A549 (cell line): ENCODE results near the gene GGPS1.
"Not testable (repeated sequence)": the region's sequence is repeated elsewhere in the genome, so short reads cannot be mapped to it uniquely, and the experiment has no call there.

Source experiments
- BHLHE40 ChIP-seq: IDR thresholded peaks from 2 replicates; pipeline ENCODE4 v1.6.1; 2012; ENCODE audit warnings: low read depth, low read length, inconsistent platforms
- CHD2 ChIP-seq: fragments of 150-350 bp; IDR thresholded peaks from 2 replicates; pipeline ENCODE4 v1.6.1; 2014; ENCODE audit warnings: low read length; ENCODE audit not compliant: partially characterized antibody
- CHD4 ChIP-seq: fragments of 200-600 bp; sonication (generic); IDR thresholded peaks from 2 replicates; pipeline ENCODE4 v1.6.1; 2016; ENCODE audit warnings: antibody characterized with exemption, mild to moderate bottlenecking, borderline replicate concordance
- JUNB ChIP-seq: fragments of >200 bp; sonication (Bioruptor Twin); formaldehyde crosslinking; IDR thresholded peaks from 2 replicates; pipeline ENCODE4 v1.6.1; 2016
- MAFK ChIP-seq: fragments of 450-650 bp; IDR thresholded peaks from 2 replicates; pipeline ENCODE4 v1.6.1; 2014; ENCODE audit not compliant: partially characterized antibody
- MAX ChIP-seq: IDR thresholded peaks from 2 replicates; pipeline ENCODE4 v1.6.1; 2012
- MAZ ChIP-seq: fragments of 150-350 bp; IDR thresholded peaks from 2 replicates; pipeline ENCODE4 v1.6.1; 2014; ENCODE audit warnings: antibody characterized with exemption, low read depth, low read length, borderline replicate concordance
- MYC ChIP-seq: IDR thresholded peaks from 2 replicates; pipeline ENCODE4 v1.6.1; 2012; ENCODE audit warnings: mild to moderate bottlenecking, inconsistent platforms, low read length, improper control_type of control experiment, borderline replicate concordance
- PBX3 ChIP-seq: IDR thresholded peaks from 2 replicates; pipeline ENCODE4 v1.6.1; 2012
- POLR2A ChIP-seq: IDR thresholded peaks from 2 replicates; pipeline ENCODE4 v1.6.1; 2012; ENCODE audit warnings: mild to moderate bottlenecking, low read length
- RCOR1 ChIP-seq: fragments of 150-350 bp; IDR thresholded peaks from 2 replicates; pipeline ENCODE4 v1.6.1; 2014; ENCODE audit warnings: antibody characterized with exemption, low read length, low read depth
- TP53 ChIP-seq: fragments of 250-450 bp; sonication (Bioruptor Pico); IDR thresholded peaks from 2 replicates; pipeline ENCODE4 v1.5.0; 2021; ENCODE audit warnings: mild to moderate bottlenecking, moderate library complexity
- TF ChIP-seq, protein P1 (sequence below): fragments of >200 bp; sonication (Bioruptor Twin); formaldehyde crosslinking; IDR thresholded peaks from 3 replicates; pipeline ENCODE4 v1.5.1; 2016

DNA sequence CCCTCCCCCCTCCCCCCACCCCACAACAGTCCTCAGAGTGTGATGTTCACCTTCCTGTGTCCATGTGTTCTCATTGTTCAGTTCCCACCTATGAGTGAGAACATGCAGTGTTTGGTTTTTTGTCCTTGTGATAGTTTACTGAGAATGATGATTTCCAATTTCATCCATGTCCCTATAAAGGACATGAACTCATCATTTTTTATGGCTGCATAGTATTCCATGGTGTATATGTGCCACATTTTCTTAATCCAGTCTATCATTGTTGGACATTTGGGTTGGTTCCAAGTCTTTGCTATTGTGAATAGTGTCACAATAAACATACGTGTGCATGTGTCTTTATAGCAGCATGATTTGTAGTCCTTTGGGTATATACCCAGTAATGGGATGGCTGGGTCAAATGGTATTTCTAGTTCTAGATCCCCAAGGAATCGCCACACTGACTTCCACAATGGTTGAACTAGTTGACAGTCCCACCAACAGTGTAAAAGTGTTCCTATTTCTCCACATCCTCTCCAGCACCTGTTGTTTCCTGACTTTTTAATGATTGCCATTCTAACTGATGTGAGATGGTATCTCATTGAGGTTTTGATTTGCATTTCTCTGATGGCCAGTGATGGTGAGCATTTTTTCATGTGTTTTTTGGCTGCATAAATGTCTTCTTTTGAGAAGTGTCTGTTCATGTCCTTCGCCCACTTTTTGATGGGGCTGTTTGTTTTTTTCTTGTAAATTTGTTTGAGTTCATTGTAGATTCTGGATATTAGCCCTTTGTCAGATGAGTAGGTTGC, 53.8 kb downstream of the GGPS1 start:
- not testable (repeated sequence) for TF ChIP-seq PBX3; CHD4; MYC; CHD2; POLR2A; TP53 (CRISPR knock-in tag); MAFK; JUNB; MAZ; BHLHE40; MAX; RCOR1
- TF ChIP-seq, protein P1, sequence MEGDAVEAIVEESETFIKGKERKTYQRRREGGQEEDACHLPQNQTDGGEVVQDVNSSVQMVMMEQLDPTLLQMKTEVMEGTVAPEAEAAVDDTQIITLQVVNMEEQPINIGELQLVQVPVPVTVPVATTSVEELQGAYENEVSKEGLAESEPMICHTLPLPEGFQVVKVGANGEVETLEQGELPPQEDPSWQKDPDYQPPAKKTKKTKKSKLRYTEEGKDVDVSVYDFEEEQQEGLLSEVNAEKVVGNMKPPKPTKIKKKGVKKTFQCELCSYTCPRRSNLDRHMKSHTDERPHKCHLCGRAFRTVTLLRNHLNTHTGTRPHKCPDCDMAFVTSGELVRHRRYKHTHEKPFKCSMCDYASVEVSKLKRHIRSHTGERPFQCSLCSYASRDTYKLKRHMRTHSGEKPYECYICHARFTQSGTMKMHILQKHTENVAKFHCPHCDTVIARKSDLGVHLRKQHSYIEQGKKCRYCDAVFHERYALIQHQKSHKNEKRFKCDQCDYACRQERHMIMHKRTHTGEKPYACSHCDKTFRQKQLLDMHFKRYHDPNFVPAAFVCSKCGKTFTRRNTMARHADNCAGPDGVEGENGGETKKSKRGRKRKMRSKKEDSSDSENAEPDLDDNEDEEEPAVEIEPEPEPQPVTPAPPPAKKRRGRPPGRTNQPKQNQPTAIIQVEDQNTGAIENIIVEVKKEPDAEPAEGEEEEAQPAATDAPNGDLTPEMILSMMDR, result not testable (repeated sequence)
